ENCODE data around the gene GASK1B.

Gene GASK1B

DNA sequence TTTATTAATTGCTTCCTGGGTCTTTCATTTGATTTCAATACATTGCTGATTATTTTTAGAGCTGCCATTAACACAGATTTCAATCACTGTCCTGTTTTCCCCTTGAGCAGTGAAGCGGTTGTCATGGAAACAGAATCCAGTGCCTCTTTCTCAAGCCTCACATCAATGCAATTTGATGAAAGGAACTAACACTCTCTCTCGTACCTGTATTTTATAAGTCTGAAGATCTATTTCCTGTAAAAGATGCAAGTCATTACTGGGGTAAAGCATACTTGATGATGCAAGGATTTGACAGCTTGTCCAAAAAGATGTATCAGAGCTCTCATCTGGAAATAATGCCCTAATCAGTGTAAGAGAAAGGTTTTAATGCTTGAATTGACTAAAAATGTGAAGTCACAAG is 17.9 kb upstream of the GASK1B start:
- H3K4me3 ChIP-seq (ENCODE audit: control insufficient read depth in 1 of 7, extremely low read depth in 1 of 7, insufficient read depth in 4 of 7, low read depth in 2 of 7, low read length in 6 of 7) = no peak overlapping the region
- H3K27me3 ChIP-seq (replicated peaks in 2 of 5; ENCODE audit: control insufficient read depth in 4 of 5, insufficient read depth in 5 of 5, low read length in 4 of 5) = no peaks in the 10 kb centered on the region
- WGBS (ENCODE audit: insufficient coverage) = no CpG with 5 or more reads among the region's 2 CpGs
- no peaks in the 10 kb centered on the region for H3K36me3 ChIP-seq (ENCODE audit: control insufficient read depth in 4 of 4, insufficient read depth in 4 of 4, low read length in 3 of 4)
- POLR2A ChIA-PET = no interaction called here
- no peaks in the 10 kb centered on the region for H3K9me3 ChIP-seq (ENCODE audit: control extremely low read depth in 1 of 5, control insufficient read depth in 4 of 5, insufficient read depth in 2 of 5, low read depth in 1 of 5, low read length in 4 of 5)
- H3K27ac ChIP-seq (ENCODE audit: insufficient read depth in 1 of 2, low read depth in 1 of 2, low read length in 2 of 2, poor library complexity in 1 of 2, severe bottlenecking in 2 of 2) = no peak overlapping the region
- CTCF ChIA-PET = interaction anchor here (1.3 to 8.4 kb wide), 6 partner anchors 12 to 435 kb away, joined by 3 to 90 read pairs (median 8); no protein-coding TSS in a partner anchor
- peaks cover 0 to 3% (median 0%) of the 10 kb centered on the region in 4 experiments for H3K4me1 ChIP-seq (ENCODE audit: control extremely low read depth in 1 of 4, control insufficient read depth in 4 of 4, insufficient read depth in 4 of 4, low read length in 3 of 4)
- peak in 1 of 3 donors; percentile 38 for DNase-seq

GRCh38 chr4:158189422-158189821 is 16.6 kb upstream of the GASK1B start:
- POLR2A ChIA-PET = no interaction called here
- CTCF ChIA-PET = interaction anchor here (0.5 to 8.4 kb wide), 9 partner anchors 14 to 627 kb away, joined by 3 to 90 read pairs (median 3); no protein-coding TSS in a partner anchor

GRCh38 chr4:158186815-158187214 is 14.0 kb upstream of the GASK1B start:
- WGBS (ENCODE audit: insufficient coverage) = no CpG with 5 or more reads among the region's 2 CpGs
- POLR2A ChIA-PET = no interaction called here
- CTCF ChIA-PET = interaction anchor here (1.2 to 1.3 kb wide), 2 partner anchors 12 to 16 kb away, joined by 3 to 4 read pairs; no protein-coding TSS in a partner anchor

More at GRCh38 chr4:158189422-158189821, 16.6 kb upstream of the GASK1B start:
- H3K4me3 ChIP-seq (ENCODE audit: control insufficient read depth in 1 of 7, extremely low read depth in 1 of 7, insufficient read depth in 4 of 7, low read depth in 2 of 7, low read length in 6 of 7) = no peak overlapping the region
- H3K36me3 ChIP-seq (ENCODE audit: control insufficient read depth in 4 of 4, insufficient read depth in 4 of 4, low read length in 3 of 4) = no peaks in the 10 kb centered on the region
- no peak overlapping the region for H3K27ac ChIP-seq (ENCODE audit: insufficient read depth in 1 of 2, low read depth in 1 of 2, low read length in 2 of 2, poor library complexity in 1 of 2, severe bottlenecking in 2 of 2)
- no peaks in the 10 kb centered on the region for H3K9me3 ChIP-seq (ENCODE audit: control extremely low read depth in 1 of 5, control insufficient read depth in 4 of 5, insufficient read depth in 2 of 5, low read depth in 1 of 5, low read length in 4 of 5)
- no peaks in the 10 kb centered on the region for H3K27me3 ChIP-seq (replicated peaks in 2 of 5; ENCODE audit: control insufficient read depth in 4 of 5, insufficient read depth in 5 of 5, low read length in 4 of 5)
- H3K4me1 ChIP-seq (ENCODE audit: control extremely low read depth in 1 of 4, control insufficient read depth in 4 of 4, insufficient read depth in 4 of 4, low read length in 3 of 4) = peaks cover 0 to 3% (median 0%) of the 10 kb centered on the region in 4 experiments
- WGBS (ENCODE audit: insufficient coverage) = 86% methylated on average over 1 of the region's 1 CpG
- DNase-seq = no peak

GRCh38 chr4:158182736-158183135 is 9.9 kb upstream of the GASK1B start:
- Histone ChIP-seq H3K36me3 (ENCODE audit: control insufficient read depth in 4 of 4, insufficient read depth in 4 of 4, low read length in 3 of 4) (peaks cover 0 to 4% (median 0%) of the 10 kb centered on the region in 4 experiments), H3K27me3 (replicated peaks in 2 of 5; ENCODE audit: control insufficient read depth in 4 of 5, insufficient read depth in 5 of 5, low read length in 4 of 5) (no peaks in the 10 kb centered on the region), H3K9me3 (ENCODE audit: control extremely low read depth in 1 of 5, control insufficient read depth in 4 of 5, insufficient read depth in 2 of 5, low read depth in 1 of 5, low read length in 4 of 5) (no peaks in the 10 kb centered on the region), H3K27ac (ENCODE audit: insufficient read depth in 1 of 2, low read depth in 1 of 2, low read length in 2 of 2, poor library complexity in 1 of 2, severe bottlenecking in 2 of 2) (no peak overlapping the region), H3K4me1 (ENCODE audit: control extremely low read depth in 1 of 4, control insufficient read depth in 4 of 4, insufficient read depth in 4 of 4, low read length in 3 of 4) (no peaks in the 10 kb centered on the region), H3K4me3 (ENCODE audit: control insufficient read depth in 1 of 7, extremely low read depth in 1 of 7, insufficient read depth in 4 of 7, low read depth in 2 of 7, low read length in 6 of 7) (no peak overlapping the region)
- DNase-seq = no peak
- ChIA-PET CTCF (interaction anchor here (1.0 to 2.5 kb wide), 5 partner anchors 10 to 73 kb away, joined by 3 to 14 read pairs (median 4); no protein-coding TSS in a partner anchor), POLR2A (no interaction called here)
- WGBS (ENCODE audit: insufficient coverage) = over 99% methylated on average over 14 of the region's 15 CpGs

More at GRCh38 chr4:158186815-158187214, 14.0 kb upstream of the GASK1B start:
- Histone ChIP-seq H3K4me1 (ENCODE audit: control extremely low read depth in 1 of 4, control insufficient read depth in 4 of 4, insufficient read depth in 4 of 4, low read length in 3 of 4) (no peaks in the 10 kb centered on the region), H3K9me3 (ENCODE audit: control extremely low read depth in 1 of 5, control insufficient read depth in 4 of 5, insufficient read depth in 2 of 5, low read depth in 1 of 5, low read length in 4 of 5) (no peaks in the 10 kb centered on the region), H3K4me3 (ENCODE audit: control insufficient read depth in 1 of 7, extremely low read depth in 1 of 7, insufficient read depth in 4 of 7, low read depth in 2 of 7, low read length in 6 of 7) (no peak overlapping the region), H3K36me3 (ENCODE audit: control insufficient read depth in 4 of 4, insufficient read depth in 4 of 4, low read length in 3 of 4) (no peaks in the 10 kb centered on the region), H3K27me3 (replicated peaks in 2 of 5; ENCODE audit: control insufficient read depth in 4 of 5, insufficient read depth in 5 of 5, low read length in 4 of 5) (no peaks in the 10 kb centered on the region), H3K27ac (ENCODE audit: insufficient read depth in 1 of 2, low read depth in 1 of 2, low read length in 2 of 2, poor library complexity in 1 of 2, severe bottlenecking in 2 of 2) (no peak overlapping the region)
- DNase-seq = no peak

DNA sequence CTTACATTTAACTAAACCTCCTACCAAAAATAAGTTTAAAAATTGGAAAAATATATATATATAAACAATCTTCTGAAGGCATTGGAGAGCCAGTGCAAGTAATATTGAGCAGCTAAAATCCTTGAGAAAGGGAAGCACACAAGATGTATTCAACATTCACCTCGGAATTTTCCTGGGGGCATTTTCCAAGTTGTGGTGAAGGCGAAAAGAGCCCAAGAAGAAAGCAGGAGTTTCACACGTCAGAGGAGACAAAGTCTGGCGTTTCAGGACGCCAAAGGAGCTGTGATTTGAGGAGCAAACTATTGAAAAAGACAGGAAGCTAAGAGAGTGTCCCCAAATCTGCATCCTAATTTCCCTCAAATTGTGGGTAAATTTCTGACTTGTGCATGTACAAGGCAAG is 9.1 kb upstream of the GASK1B start:
- 100% methylated on average over 2 of the region's 5 CpGs for WGBS (ENCODE audit: insufficient coverage)
- Histone ChIP-seq H3K27me3 (replicated peaks in 2 of 5; ENCODE audit: control insufficient read depth in 4 of 5, insufficient read depth in 5 of 5, low read length in 4 of 5) (no peaks in the 10 kb centered on the region), H3K4me1 (ENCODE audit: control extremely low read depth in 1 of 4, control insufficient read depth in 4 of 4, insufficient read depth in 4 of 4, low read length in 3 of 4) (no peaks in the 10 kb centered on the region), H3K36me3 (ENCODE audit: control insufficient read depth in 4 of 4, insufficient read depth in 4 of 4, low read length in 3 of 4) (peaks cover 0 to 4% (median 0%) of the 10 kb centered on the region in 4 experiments), H3K9me3 (ENCODE audit: control extremely low read depth in 1 of 5, control insufficient read depth in 4 of 5, insufficient read depth in 2 of 5, low read depth in 1 of 5, low read length in 4 of 5) (no peaks in the 10 kb centered on the region), H3K4me3 (ENCODE audit: control insufficient read depth in 1 of 7, extremely low read depth in 1 of 7, insufficient read depth in 4 of 7, low read depth in 2 of 7, low read length in 6 of 7) (no peak overlapping the region), H3K27ac (ENCODE audit: insufficient read depth in 1 of 2, low read depth in 1 of 2, low read length in 2 of 2, poor library complexity in 1 of 2, severe bottlenecking in 2 of 2) (no peak overlapping the region)
- no peak for DNase-seq
- ChIA-PET CTCF (interaction anchor here (1.0 to 2.5 kb wide), 6 partner anchors 11 to 74 kb away, joined by 3 to 14 read pairs (median 4); partner anchors contain the start of gene TMEM144), POLR2A (no interaction called here)

DNA sequence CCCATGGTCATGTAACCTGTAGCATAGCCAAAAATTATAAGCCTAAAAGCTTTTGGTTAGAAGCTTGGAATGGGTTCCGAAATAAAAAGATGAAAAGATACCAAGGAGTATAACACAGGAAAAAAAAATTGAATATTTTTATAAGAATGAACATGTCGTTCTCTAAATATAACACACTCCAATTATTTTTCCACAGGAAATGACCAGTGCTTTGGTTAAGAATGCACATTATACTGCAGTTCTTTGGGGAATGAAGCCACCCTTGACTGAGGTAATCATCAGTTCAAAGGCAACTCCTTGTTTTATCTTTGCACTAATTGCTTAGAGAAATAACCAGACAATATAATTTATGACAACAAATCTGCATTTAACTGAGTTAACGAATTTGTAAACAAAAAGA is 6.6 kb upstream of the GASK1B start:
- WGBS (ENCODE audit: insufficient coverage) = no CpG with 5 or more reads among the region's 3 CpGs
- DNase-seq = no peak
- no peaks in the 10 kb centered on the region for H3K27me3 ChIP-seq (replicated peaks in 2 of 5; ENCODE audit: control insufficient read depth in 4 of 5, insufficient read depth in 5 of 5, low read length in 4 of 5)
- no peaks in the 10 kb centered on the region for H3K9me3 ChIP-seq (ENCODE audit: control extremely low read depth in 1 of 5, control insufficient read depth in 4 of 5, insufficient read depth in 2 of 5, low read depth in 1 of 5, low read length in 4 of 5)
- ChIA-PET CTCF (interaction anchor here (1.3 to 1.6 kb wide), 2 partner anchors 12 to 14 kb away, joined by 4 to 5 read pairs; no protein-coding TSS in a partner anchor), POLR2A (interaction anchor here (0.6 kb wide), 1 partner anchor 205 kb away, joined by 4 read pairs; no protein-coding TSS in a partner anchor)
- no peak overlapping the region for H3K4me3 ChIP-seq (ENCODE audit: control insufficient read depth in 1 of 7, extremely low read depth in 1 of 7, insufficient read depth in 4 of 7, low read depth in 2 of 7, low read length in 6 of 7)
- H3K4me1 ChIP-seq (ENCODE audit: control extremely low read depth in 1 of 4, control insufficient read depth in 4 of 4, insufficient read depth in 4 of 4, low read length in 3 of 4) = peaks cover 0 to 6% (median 0%) of the 10 kb centered on the region in 4 experiments
- H3K36me3 ChIP-seq (ENCODE audit: control insufficient read depth in 4 of 4, insufficient read depth in 4 of 4, low read length in 3 of 4) = peaks cover 0 to 4% (median 0%) of the 10 kb centered on the region in 4 experiments
- H3K27ac ChIP-seq (ENCODE audit: insufficient read depth in 1 of 2, low read depth in 1 of 2, low read length in 2 of 2, poor library complexity in 1 of 2, severe bottlenecking in 2 of 2) = no peak overlapping the region

DNA sequence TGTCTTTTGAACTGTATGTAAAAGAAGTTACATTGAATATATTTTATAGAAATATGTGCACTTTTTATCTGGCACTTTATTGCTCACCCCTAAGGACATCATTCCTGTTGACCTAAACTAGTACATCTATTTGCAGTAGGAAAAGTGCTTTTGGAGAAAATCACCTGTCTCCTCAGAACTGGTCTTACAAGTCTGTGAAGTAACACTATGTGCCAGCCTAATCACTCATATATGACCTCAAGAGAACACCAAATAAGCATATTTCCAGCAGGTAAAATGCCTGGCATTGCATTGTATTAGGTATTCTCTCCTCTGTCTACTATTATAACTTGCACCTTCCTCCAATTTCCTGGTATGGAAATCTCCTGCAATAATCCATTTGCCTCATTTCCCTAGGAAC is 4.0 kb upstream of the GASK1B start:
- CTCF ChIA-PET = interaction anchor here (0.6 kb wide), 1 partner anchor 28 kb away, joined by 3 read pairs; no protein-coding TSS in a partner anchor
- DNase-seq = no peak
- H3K27ac ChIP-seq (ENCODE audit: insufficient read depth in 1 of 2, low read depth in 1 of 2, low read length in 2 of 2, poor library complexity in 1 of 2, severe bottlenecking in 2 of 2) = no peak overlapping the region
- H3K36me3 ChIP-seq (ENCODE audit: control insufficient read depth in 4 of 4, insufficient read depth in 4 of 4, low read length in 3 of 4) = peaks cover 0 to 4% (median 0%) of the 10 kb centered on the region in 4 experiments
- no peak overlapping the region for H3K4me3 ChIP-seq (ENCODE audit: control insufficient read depth in 1 of 7, extremely low read depth in 1 of 7, insufficient read depth in 4 of 7, low read depth in 2 of 7, low read length in 6 of 7)
- no peaks in the 10 kb centered on the region for H3K27me3 ChIP-seq (replicated peaks in 2 of 5; ENCODE audit: control insufficient read depth in 4 of 5, insufficient read depth in 5 of 5, low read length in 4 of 5)
- POLR2A ChIA-PET = no interaction called here
- no peaks in the 10 kb centered on the region for H3K9me3 ChIP-seq (ENCODE audit: control extremely low read depth in 1 of 5, control insufficient read depth in 4 of 5, insufficient read depth in 2 of 5, low read depth in 1 of 5, low read length in 4 of 5)
- peaks cover 4 to 23% (median 5%) of the 10 kb centered on the region in 4 experiments for H3K4me1 ChIP-seq (ENCODE audit: control extremely low read depth in 1 of 4, control insufficient read depth in 4 of 4, insufficient read depth in 4 of 4, low read length in 3 of 4)

All from common myeloid progenitor, CD34-positive (primary cell).